Esophagus muscularis mucosa (tissue), 4 donors: Measurements from ENCODE around the gene CCDC82. TPM values are rescaled to one million over a fixed set of nuclear protein-coding genes. Genes with fewer than 3 reads are reported as not detected.

Source experiments
- DNase-seq: peaks from one replicate; pipeline ENCODE4 v3.0.0-alpha.2; 2017; ENCODE audit errors: extremely low spot score
- H3K27ac ChIP-seq, 4 donors: fragments of 200-600 bp; sonication (generic); replicated peaks in 1 of 4; 1 replicate in 3 of 4; 2 replicates in 1 of 4; pipeline ENCODE4 v1.5.1; 2016 to 2019; ENCODE audit warnings: mild to moderate bottlenecking in 1 of 4
- H3K27me3 ChIP-seq, 4 donors: fragments of 200-600 bp; sonication (generic); one replicate each; pipeline versions ENCODE4 v1.5.1 to v1.6.0; 2016 to 2019
- H3K36me3 ChIP-seq, 4 donors: fragments of 200-600 bp; sonication (generic); one replicate each; pipeline ENCODE4 v1.5.1; 2016 to 2019
- H3K4me1 ChIP-seq, 4 donors: fragments of 200-600 bp; sonication (generic); one replicate each; pipeline ENCODE4 v1.5.1; 2016 to 2019
- H3K4me3 ChIP-seq, 4 donors: fragments of 200-600 bp; sonication (generic); 1 replicate in 2 of 4; 2 replicates in 2 of 4; pipeline ENCODE4 v1.5.1; 2016 to 2019; ENCODE audit warnings: mild to moderate bottlenecking in 4 of 4, moderate library complexity in 1 of 4
- H3K9me3 ChIP-seq, 4 donors: fragments of 200-600 bp; sonication (generic); 1 replicate in 3 of 4; 2 replicates in 1 of 4; pipeline ENCODE4 v1.5.1; 2016 to 2019
- CTCF ChIP-seq, 3 experiments: fragments of 200-600 bp in 2 of 3; fragments of 450-650 bp in 1 of 3; sonication (generic) in 2 of 3; IDR thresholded peaks; one replicate each; pipeline ENCODE4 v1.5.1; 2017 to 2019; ENCODE audit warnings: antibody characterized with exemption in 3 of 3, mild to moderate bottlenecking in 2 of 3, moderate library complexity in 1 of 3
- EP300 ChIP-seq: sonication (generic); formaldehyde crosslinking; IDR thresholded peaks from one replicate; pipeline ENCODE4 v1.6.1; 2017; ENCODE audit warnings: antibody characterized with exemption
- POLR2A ChIP-seq: fragments of 450-650 bp; IDR thresholded peaks from one replicate; pipeline ENCODE4 v1.6.1; 2017; ENCODE audit warnings: antibody characterized with exemption, moderate library complexity, mild to moderate bottlenecking, low read depth
- POLR2AphosphoS5 ChIP-seq, 2 donors: sonication (generic); formaldehyde crosslinking; IDR thresholded peaks; one replicate each; pipeline ENCODE4 v1.6.1; 2017; ENCODE audit warnings: antibody characterized with exemption in 2 of 2
- WGBS: methylation state at CpG from one replicate; pipeline ENCODE4 v1.1.5; 2018; 5-methylcytosine and 5-hydroxymethylcytosine counted together
- intact Hi-C: fragments of 100-400 bp; cut with DNase I; formaldehyde crosslinking; loops from one replicate; pipeline ENCODE4 v1.15.1; 2023
- total RNA-seq, 4 donors: library from RNA; depleted of rRNA; stranded (reverse); fragments of >200 nt; gene quantifications; one replicate each; pipeline versions ENCODE4 v1.1.0 to v1.2.1, GENCODE V29; 2016

The CCDC82 gene
- total RNA-seq, 4 donors from 2014 or later: 12.3 to 23.3 (median 14.7) TPM

- Histone ChIP-seq H3K36me3 (no peaks in the 10 kb centered on the region), H3K27ac (peak overlapping the region; percentile 85 to 91 (median 88)), H3K4me3 (peak overlapping the region; percentile 66 to 90 (median 68)), H3K9me3 (no peaks in the 10 kb centered on the region), H3K4me1 (peaks cover 46 to 67% (median 59%) of the 10 kb centered on the region in 4 donors), H3K27me3 (no peaks in the 10 kb centered on the region)
- TF ChIP-seq CTCF (IDR thresholded peaks at IDR 0.05) (no peak), POLR2A (no peak), POLR2AphosphoS5 (IDR thresholded peaks at IDR 0.05) (no peak)
- no peak for DNase-seq
- intact Hi-C loops: loop anchor here (5.0 kb wide), 5 partner anchors 103 to 503 kb away; partner anchors contain the start of gene MTMR2
- 79% methylated on average over 4 of the region's 4 CpGs for WGBS
Observed at GRCh38 chr11:96340555-96340885, 49.2 kb downstream of the CCDC82 start.

GRCh38 chr11:96339706-96340554 is 49.8 kb downstream of the CCDC82 start:
- intact Hi-C loops: loop anchor here (5.0 kb wide), 5 partner anchors 103 to 503 kb away; partner anchors contain the start of gene MTMR2
- H3K4me1 ChIP-seq: peaks cover 46 to 69% (median 61%) of the 10 kb centered on the region in 4 donors
- TF ChIP-seq POLR2A (no peak), CTCF (IDR thresholded peaks at IDR 0.05) (no peak), POLR2AphosphoS5 (IDR thresholded peaks at IDR 0.05) (no peak), EP300 (no peak)

GRCh38 chr11:96338910-96339705 is 50.6 kb downstream of the CCDC82 start:
- DNase-seq: no peak
- peaks cover 46 to 69% (median 62%) of the 10 kb centered on the region in 4 donors for H3K4me1 ChIP-seq

More at GRCh38 chr11:96339706-96340554, 49.8 kb downstream of the CCDC82 start:
- H3K9me3 ChIP-seq: no peaks in the 10 kb centered on the region
- H3K27ac ChIP-seq: peak overlapping the region; percentile 85 to 91 (median 88)
- no peak for DNase-seq
- peak overlapping the region; percentile 66 to 90 (median 68) for H3K4me3 ChIP-seq
- H3K36me3 ChIP-seq: no peaks in the 10 kb centered on the region
- H3K27me3 ChIP-seq: no peaks in the 10 kb centered on the region
- 35% methylated on average over 5 of the region's 7 CpGs for WGBS

More at GRCh38 chr11:96338910-96339705, 50.6 kb downstream of the CCDC82 start:
- WGBS: 19% methylated on average over 12 of the region's 13 CpGs
- Histone ChIP-seq H3K36me3 (no peaks in the 10 kb centered on the region), H3K27ac (peak overlapping the region; percentile 85 to 91 (median 88)), H3K9me3 (no peaks in the 10 kb centered on the region), H3K27me3 (no peaks in the 10 kb centered on the region), H3K4me3 (peak overlapping the region; percentile 66 to 90 (median 68))
- TF ChIP-seq POLR2A (no peak), POLR2AphosphoS5 (IDR thresholded peaks at IDR 0.05) (peak; percentile 18 to 26), CTCF (IDR thresholded peaks at IDR 0.05) (no peak), EP300 (no peak)
- intact Hi-C loops: no loop called here
